HL-60 (cell line): Measurements from ENCODE around the gene LRRC4B.

Experiments
- DNase-seq, 2 experiments: peaks; one replicate each; pipeline ENCODE4 v3.0.0-alpha.2; 2010 to 2020; ENCODE audit warnings: low read depth in 1 of 2, low spot score in 1 of 2
- H3K27ac ChIP-seq: fragments of 250-450 bp; sonication (Bioruptor Pico); replicated peaks from 2 replicates; pipeline ENCODE4 v1.5.1; 2020; ENCODE audit warnings: mild to moderate bottlenecking, moderate library complexity
- H3K27me3 ChIP-seq: fragments of 250-450 bp; sonication (Bioruptor Pico); 2 replicates; pipeline ENCODE4 v1.5.1; 2021; ENCODE audit warnings: mild to moderate bottlenecking, moderate library complexity; ENCODE audit not compliant: insufficient read depth, poor library complexity, severe bottlenecking
- H3K4me3 ChIP-seq: replicated peaks from 2 replicates; pipeline ENCODE4 v1.5.1; 2011; ENCODE audit warnings: mild to moderate bottlenecking, control low read depth, low read length; ENCODE audit not compliant: insufficient read depth
- GABPA ChIP-seq: IDR thresholded peaks from 2 replicates; pipeline ENCODE4 v1.6.1; 2012; ENCODE audit warnings: low read depth
- POLR2AphosphoS5 ChIP-seq: IDR thresholded peaks from 2 replicates; pipeline ENCODE4 v1.6.1; 2012; ENCODE audit warnings: low read depth
- REST ChIP-seq: IDR thresholded peaks from 2 replicates; pipeline ENCODE4 v1.6.1; 2012; ENCODE audit warnings: low read depth; ENCODE audit not compliant: insufficient replicate concordance
- SPI1 ChIP-seq: IDR thresholded peaks from 2 replicates; pipeline ENCODE4 v1.6.1; 2012; ENCODE audit warnings: low read depth, mild to moderate bottlenecking, borderline replicate concordance
- TF ChIP-seq, protein P1 (sequence below): IDR thresholded peaks from one replicate; pipeline ENCODE4 v1.5.1; 2011; ENCODE audit warnings: low read length, control low read depth, inconsistent platforms; ENCODE audit not compliant: insufficient read depth

LRRC4B gene

DNA sequence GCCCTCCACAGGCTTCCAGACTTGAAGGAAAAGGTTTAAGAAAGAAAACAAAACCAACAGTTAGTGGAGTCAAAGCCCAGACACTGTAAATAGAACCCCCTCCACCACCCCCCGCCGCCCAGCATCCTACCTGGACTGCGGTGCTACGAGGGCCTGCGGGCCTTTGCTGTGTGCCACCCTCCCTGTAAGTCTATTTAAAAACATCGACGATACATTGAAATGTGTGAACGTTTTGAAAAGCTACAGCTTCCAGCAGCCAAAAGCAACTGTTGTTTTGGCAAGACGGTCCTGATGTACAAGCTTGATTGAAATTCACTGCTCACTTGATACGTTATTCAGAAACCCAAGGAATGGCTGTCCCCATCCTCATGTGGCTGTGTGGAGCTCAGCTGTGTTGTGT is 85.3 kb downstream of the LRRC4B start:
- DNase-seq, result no peak
- H3K27me3 ChIP-seq, result no peaks in the 10 kb centered on the region
- TF ChIP-seq POLR2AphosphoS5 (no peak), GABPA (no peak), SPI1 (no peak), REST (no peak)
- TF ChIP-seq, protein P1, sequence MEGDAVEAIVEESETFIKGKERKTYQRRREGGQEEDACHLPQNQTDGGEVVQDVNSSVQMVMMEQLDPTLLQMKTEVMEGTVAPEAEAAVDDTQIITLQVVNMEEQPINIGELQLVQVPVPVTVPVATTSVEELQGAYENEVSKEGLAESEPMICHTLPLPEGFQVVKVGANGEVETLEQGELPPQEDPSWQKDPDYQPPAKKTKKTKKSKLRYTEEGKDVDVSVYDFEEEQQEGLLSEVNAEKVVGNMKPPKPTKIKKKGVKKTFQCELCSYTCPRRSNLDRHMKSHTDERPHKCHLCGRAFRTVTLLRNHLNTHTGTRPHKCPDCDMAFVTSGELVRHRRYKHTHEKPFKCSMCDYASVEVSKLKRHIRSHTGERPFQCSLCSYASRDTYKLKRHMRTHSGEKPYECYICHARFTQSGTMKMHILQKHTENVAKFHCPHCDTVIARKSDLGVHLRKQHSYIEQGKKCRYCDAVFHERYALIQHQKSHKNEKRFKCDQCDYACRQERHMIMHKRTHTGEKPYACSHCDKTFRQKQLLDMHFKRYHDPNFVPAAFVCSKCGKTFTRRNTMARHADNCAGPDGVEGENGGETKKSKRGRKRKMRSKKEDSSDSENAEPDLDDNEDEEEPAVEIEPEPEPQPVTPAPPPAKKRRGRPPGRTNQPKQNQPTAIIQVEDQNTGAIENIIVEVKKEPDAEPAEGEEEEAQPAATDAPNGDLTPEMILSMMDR, result no peak
- H3K27ac ChIP-seq, result no peak overlapping the region
- no peak overlapping the region for H3K4me3 ChIP-seq

DNA sequence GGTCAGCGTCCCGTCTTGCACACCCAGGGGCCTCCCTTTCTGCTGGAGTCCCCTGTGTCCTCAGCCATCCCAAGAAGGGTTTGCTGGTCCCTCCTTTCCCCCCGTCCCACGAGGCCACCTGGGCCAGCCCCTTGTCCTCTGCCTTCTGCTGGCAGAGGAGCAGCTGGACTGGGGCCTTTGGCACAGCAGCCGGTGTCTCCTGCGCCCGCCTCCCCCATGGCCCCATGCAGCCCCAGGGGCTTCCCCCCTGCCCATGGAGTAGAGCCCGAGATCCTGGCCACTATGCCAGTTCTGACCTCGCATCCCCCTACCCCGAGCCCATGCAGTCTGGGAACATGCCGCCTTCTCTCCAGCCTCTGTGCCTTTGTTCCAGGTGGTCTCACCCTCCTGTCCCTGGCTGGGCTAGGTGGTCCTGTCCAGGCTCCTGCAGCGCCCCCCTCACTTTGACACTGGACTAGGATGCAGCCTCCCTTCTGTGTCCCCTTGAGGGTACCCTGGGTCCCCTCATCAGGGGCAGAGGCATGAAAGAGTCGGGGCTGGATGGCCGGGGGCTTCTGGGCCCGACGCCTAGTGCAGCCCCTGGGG is 85.9 kb downstream of the LRRC4B start:
- Histone ChIP-seq H3K27me3 (no peaks in the 10 kb centered on the region), H3K4me3 (no peak overlapping the region), H3K27ac (no peak overlapping the region)
- no peak for TF ChIP-seq REST
- no peak for DNase-seq

DNA sequence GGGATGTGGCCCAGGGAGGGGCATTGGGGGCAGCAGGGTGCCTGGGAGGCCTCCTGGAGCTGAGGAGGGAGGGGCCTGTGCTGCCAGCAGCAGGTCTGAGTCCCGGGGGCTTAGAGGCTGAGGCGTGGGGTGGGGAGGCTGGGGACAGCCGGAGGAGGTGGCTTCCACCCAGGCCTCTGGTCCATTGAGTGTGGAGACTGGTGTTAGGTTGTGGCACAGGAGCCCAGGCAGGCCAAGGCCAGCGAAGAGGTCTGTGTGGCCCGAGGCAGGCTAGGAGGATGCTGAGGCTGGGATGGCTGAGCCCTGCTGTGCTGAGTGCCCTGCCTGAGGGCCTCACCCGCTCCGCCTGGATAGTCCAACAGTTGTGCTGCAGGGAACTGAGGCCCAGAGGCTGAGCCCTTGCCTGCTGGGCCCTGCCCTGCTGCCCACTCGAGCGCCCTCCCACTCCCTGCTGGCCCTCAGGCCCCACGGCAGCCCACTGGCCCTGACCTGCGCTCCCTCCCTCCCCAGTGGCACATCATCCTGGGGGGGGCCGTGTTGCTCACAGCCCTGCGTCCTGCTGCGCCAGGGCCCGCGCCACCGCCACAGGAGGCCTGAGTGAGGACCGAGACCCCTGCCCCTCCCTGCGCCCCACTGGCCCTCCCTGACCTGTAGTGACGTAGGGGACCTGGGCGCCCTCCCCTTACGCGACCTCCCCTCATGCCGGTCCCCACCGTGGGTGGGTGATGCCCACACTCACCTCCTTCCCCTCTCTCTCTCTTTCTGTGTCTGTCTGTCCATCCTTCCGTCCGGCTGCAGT is 86.7 kb downstream of the LRRC4B start:
- TF ChIP-seq, protein P1, result no peak
- no peak for TF ChIP-seq POLR2AphosphoS5
- no peak for TF ChIP-seq GABPA
- no peak for TF ChIP-seq SPI1
- no peak for TF ChIP-seq REST
- no peak overlapping the region for H3K27ac ChIP-seq
- DNase-seq, result no peak
- H3K4me3 ChIP-seq, result no peak overlapping the region
- no peaks in the 10 kb centered on the region for H3K27me3 ChIP-seq
